HG03354 (cell line): ENCODE measurements around the gene MPRIP.
"Not testable (repeated sequence)": the region's sequence is repeated elsewhere in the genome, so short reads cannot be mapped to it uniquely, and the experiment has no call there.

Source experiments
- ATAC-seq: cut with Tn5 transposase; IDR thresholded peaks from one replicate; pipeline ENCODE4 v1.9.1; 2021; ENCODE audit warnings: mild to moderate bottlenecking; ENCODE audit not compliant: unreplicated experiment, poor library complexity, severe bottlenecking

Gene MPRIP

GRCh38 chr17:17013828-17014747 is 28.2 kb upstream of the MPRIP start:
- ATAC-seq: not testable (repeated sequence)

GRCh38 chr17:17014748-17015124 is 27.5 kb upstream of the MPRIP start:
- not testable (repeated sequence) for ATAC-seq

- no peak for ATAC-seq
Measured at GRCh38 chr17:17015230-17015629, 27.0 kb upstream of the MPRIP start.

DNA sequence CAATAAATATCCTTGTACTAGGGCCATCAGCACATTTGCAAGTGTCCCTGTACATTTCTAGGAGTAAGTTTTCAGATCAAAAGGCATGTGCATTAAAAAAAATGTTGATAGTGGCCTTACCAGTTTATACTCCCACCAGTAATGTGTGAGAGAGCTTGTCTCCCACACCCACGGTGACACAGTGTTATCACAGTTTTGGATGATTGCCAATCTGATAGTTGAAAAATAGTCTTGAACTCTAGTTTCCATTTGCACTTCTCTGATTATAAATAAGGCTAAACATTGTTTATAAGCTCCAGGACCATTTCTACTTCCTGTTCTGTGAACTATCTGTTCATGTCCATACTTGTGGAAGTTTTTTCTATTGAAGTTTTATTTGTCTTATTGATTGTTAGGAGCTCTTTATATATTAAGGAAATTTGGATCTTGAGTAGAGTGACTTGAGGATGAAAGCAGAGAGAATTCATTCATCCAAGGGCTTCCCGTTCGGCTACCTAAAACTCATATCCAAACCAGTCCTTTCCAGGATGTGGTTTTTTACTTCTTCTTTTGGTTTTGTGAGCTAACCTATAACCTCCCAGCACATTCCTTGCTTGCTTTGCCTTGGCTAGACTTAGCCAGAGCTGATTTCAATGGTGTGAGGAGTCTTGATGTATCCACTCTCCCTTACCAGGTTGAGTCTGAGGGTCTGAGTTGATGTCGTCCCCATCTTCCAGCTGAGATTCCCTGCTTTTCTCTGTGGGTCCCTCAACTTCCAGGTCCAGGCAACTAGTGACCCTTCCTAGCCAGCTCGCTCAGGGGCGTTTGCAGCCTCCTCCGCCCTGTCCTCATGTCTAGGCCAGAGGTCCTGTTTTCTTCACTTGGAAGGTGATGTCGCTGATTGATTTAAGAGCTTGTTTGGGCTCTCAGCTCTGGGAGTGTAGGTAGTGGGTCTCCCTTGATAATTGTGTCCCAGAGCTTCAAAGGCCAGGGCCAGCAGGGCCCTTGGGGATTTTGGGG is 25.8 kb upstream of the MPRIP start:
- ATAC-seq: not testable (repeated sequence)

DNA sequence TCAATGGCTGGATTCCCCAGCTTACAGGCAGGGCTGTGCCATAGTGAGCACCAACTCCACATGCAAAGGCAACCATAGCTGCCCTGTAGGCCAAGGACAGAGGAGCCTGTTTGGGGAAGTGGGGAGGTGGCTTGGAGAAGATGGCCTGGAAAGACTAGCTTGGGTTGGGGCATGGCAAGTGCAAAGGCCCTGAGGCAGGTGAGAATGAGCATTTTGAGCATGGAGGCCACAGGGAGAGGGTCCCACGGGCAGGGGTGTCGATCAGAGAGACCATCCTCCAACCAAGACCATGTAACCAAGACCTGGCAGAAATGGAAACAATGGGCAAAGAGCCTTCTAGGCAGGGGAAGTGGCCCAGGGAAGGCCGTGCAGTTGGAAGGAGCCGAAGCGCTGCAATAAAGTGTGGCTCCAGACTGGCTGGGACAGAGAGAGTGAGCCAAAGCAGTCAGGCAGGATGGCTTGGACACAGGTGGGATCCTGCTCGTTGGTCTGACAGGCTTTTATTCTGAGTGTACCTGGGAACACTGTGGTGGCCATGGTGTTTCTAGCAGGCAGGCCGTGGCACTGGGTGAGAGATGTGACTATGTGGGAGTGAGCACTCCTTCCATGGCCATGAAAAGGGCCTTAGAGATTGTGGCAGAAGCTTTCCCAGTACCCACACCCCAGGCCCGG is 24.8 kb upstream of the MPRIP start:
- no peak for ATAC-seq

- no peak for ATAC-seq
Measured at GRCh38 chr17:17018021-17018441, 24.2 kb upstream of the MPRIP start.

- no peak for ATAC-seq
Measured at GRCh38 chr17:17018612-17019429, 23.4 kb upstream of the MPRIP start.

GRCh38 chr17:17019430-17019762 is 22.9 kb upstream of the MPRIP start:
- ATAC-seq: no peak

DNA sequence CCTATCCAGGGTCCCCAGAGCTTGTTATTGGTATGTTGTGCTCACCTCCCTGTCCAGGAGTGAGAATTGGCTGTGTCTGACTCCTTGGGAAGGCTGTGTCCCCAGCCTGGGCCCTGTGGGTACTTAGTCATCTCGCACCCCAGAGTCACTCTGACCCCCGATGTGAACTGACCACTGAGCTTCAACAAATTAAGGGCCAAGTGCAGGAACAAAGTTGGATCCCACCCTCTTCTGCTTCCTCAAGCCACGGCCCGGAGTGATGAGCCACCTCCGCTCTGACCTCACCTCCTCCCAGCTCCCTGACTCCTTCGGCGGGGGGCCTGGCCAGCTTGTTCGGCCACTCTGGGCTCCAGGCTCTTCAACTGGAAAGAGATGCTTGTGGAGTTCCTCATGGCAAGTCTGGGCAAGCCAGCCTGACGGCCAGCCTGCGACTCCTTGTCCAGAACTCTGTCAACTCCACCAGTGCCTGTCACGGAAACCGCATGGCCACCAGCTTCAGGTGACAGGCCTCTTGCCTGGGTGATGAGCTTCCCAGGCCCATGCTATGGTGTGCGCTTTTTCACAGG is 22.3 kb upstream of the MPRIP start:
- no peak for ATAC-seq

DNA sequence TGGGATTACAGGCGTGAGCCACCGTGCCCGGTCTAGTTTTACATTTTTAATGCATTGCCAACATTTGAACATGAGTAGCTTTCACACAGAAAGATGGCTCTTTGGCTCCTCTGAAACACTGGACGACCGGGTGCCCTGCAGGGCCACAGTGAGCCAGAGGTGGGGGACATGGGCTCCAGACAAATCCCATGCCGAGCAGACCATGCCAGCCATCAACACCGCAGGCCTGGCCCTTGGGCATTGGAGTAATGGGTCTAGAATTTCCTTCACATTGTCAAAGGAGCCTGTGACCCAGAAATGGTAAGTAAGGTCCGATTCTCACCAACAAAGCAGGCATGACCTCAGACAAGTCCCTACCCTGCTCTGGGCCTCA is 21.4 kb upstream of the MPRIP start:
- ATAC-seq: no peak

- no peak for ATAC-seq
Measured at GRCh38 chr17:17021194-17021863, 20.9 kb upstream of the MPRIP start.

GRCh38 chr17:17022011-17022410 is 20.2 kb upstream of the MPRIP start:
- ATAC-seq: no peak

DNA sequence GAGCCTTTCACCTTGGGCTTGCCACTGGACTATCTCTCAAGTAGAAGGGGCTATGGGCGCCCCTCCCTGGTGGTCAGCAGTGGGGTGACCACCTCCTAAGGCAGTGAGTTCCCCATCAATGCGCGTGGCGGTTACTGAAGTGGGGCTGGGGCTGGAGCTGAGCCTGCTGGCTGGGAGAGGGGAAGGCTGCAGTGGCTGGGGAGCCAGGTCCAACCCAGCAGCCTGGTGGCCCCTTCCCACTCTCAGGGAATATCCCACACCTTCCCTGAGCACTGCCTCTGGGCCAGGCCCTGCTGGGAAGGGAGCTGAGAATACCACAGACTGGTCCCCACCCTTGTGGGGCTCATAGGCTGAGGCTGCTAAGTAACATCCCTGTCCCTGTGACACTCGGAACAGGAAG is 19.8 kb upstream of the MPRIP start:
- no peak for ATAC-seq

DNA sequence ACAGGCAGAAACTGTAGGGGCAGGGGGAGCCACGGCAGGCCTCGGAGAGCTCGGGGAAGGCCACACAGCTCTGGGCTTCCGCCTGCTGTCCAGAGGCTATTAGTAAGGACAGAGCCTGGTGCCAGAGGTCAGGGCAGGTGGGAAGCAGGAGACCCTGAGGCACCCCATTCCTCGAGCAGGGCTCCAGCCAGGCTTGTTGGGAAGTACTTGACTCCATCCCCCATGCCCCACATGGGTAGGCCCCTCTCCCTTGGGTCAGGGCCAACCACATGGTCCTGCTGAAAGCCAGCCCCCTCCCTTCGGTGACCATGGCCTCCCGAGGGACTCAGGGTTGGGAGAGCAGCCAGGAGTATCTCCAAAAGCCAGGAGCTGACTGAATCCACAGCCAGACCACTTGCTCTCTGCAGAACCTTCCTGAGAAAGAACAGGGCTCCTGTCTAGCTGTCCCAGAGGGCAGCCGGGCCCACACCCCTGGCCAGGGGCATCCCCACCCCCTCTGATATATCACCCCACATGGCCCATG is 17.4 kb upstream of the MPRIP start:
- no peak for ATAC-seq

GRCh38 chr17:17025621-17026020 is 16.6 kb upstream of the MPRIP start:
- ATAC-seq: no peak

- no peak for ATAC-seq
Measured at GRCh38 chr17:17026163-17026562, 16.1 kb upstream of the MPRIP start.

DNA sequence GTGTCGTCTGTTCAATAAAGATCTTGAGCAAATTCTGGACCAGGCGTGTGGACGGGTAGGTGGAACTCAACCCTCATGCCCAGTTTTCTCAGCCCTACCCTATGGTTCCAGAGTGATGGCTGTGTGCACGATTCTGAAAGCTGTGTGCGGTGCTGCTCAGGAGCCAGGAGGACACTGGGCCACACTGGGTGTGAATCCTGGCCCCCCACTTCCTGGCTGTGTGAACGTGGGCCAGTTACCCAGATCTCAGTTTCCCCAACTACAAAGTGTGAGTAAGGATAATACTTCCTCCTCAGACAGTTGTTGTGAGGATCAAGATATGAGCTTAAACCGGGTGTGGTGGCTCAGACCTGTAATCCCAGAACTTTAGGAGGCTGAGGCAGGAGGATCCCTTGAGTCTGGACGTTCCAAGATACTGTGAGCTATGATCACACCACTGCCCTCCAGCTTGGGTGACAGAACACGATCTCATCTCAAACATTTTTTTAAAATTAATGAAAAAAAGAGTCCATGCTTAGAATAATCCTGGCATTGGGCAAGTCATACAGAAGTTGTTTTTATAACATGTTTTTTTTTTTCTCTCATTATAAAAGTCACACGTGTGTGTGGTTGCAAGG is 14.7 kb upstream of the MPRIP start:
- ATAC-seq: no peak
